Measurements from ENCODE around the gene PITHD1.

DNA sequence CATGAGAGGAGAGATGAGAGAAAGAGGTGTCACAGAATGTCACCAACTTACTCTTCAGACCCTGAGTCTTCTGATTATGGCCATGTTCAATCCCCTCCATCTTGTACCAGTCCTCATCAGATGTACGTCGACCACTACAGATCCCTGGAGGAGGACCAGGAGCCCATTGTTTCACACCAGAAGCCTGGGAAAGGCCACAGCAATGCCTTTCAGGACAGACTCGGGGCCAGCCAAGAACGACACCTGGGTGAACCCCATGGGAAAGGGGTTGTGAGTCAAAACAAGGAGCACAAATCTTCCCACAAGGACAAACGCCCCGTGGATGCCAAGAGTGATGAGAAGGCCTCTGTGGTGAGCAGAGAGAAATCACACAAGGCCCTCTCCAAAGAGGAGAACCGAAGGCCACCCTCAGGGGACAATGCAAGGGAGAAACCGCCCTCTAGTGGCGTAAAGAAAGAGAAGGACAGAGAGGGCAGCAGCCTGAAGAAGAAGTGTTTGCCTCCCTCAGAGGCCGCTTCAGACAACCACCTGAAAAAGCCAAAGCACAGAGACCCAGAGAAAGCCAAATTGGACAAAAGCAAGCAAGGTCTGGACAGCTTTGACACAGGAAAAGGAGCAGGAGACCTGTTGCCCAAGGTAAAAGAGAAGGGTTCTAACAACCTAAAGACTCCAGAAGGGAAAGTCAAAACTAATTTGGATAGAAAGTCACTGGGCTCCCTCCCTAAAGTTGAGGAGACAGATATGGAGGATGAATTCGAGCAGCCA is 27.0 kb upstream of the PITHD1 start:
- TF ChIP-seq, protein P1, sequence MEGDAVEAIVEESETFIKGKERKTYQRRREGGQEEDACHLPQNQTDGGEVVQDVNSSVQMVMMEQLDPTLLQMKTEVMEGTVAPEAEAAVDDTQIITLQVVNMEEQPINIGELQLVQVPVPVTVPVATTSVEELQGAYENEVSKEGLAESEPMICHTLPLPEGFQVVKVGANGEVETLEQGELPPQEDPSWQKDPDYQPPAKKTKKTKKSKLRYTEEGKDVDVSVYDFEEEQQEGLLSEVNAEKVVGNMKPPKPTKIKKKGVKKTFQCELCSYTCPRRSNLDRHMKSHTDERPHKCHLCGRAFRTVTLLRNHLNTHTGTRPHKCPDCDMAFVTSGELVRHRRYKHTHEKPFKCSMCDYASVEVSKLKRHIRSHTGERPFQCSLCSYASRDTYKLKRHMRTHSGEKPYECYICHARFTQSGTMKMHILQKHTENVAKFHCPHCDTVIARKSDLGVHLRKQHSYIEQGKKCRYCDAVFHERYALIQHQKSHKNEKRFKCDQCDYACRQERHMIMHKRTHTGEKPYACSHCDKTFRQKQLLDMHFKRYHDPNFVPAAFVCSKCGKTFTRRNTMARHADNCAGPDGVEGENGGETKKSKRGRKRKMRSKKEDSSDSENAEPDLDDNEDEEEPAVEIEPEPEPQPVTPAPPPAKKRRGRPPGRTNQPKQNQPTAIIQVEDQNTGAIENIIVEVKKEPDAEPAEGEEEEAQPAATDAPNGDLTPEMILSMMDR (IDR thresholded peaks at IDR 0.05; ENCODE audit: low read depth, low read length, poor library complexity, severe bottlenecking): peak; percentile 96
- TF ChIP-seq EZH2phosphoT487 (IDR thresholded peaks at IDR 0.05; ENCODE audit: borderline replicate concordance, low read length): no peak
